AML-193 (cell line): ENCODE data around the gene GOLGA3.

ENCODE experiments used
- DNase-seq, 2 experiments: peaks; one replicate each; lab custom pipeline; 2025; lab: John Stamatoyannopoulos, UW

Gene GOLGA3

DNA sequence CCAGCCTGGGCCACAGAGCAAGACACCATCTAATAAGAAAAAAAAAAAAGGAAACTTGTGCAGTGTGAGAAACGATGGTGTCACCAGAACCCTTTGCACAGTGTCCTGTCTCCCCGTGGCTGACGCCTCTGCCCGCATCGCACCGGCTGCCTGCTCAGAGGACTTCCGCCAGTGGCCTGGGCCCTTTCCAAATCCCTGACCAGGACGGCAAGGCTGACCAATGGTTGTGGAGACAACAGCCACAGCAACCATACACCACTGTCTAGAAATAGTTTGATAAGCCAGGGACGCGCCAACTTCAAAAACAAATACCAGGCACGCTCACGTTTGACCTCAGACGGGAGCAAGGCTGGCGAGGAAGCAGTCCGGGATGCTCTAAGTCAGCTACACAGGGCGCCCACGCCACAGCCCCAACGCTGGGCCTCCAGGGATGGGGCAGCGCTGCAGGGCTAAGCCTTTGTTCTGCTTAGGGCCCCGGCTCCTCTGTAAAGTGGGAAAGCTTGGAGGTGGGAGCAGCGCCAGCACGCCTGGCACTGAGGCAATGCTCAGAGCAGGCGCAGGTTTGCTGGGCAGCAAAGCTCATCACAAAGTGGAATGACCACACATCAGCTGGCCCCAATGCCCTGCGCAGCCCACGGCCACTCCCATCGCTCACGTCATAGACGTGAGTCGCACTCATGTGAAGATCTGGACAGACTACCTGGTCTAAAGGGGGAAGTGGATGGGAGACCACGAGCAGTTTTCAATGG lies 105.5 kb downstream of the GOLGA3 start:
- DNase-seq = no peak

DNA sequence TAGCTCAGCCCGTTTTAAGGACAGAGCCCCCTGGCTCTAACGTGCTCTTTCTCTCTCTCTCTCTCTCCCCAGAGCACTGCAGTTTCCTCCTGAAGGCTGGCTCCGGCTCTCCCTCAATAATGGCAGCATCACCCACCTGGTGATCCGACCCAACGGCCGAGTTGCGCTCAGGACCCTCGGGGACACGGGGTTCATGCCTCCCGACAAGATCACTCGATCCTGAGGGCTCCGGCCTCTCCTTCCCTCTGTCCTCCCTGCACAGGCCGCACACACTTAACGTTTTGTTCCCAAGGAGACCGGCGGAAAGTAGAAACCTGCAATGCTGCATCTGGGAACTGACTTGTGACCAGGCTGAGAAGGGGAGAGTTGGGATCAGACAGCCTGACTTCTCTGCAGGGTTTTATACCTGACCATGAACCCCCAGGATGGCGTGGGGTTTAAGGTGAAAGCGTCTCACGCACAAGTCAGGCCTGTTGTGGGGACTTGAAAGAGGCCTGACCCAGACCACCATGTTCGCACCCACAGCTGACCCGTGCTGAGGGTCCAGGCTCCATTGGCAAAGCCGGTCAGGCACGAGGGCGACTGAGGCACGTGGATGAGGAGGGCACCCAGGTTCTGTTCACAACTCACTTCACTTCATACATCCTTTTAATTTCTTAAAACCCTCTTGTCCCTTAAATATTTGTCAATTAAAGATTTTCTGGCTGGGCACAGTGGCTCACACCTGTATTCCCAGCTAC lies 107.9 kb downstream of the GOLGA3 start:
- DNase-seq = no peak

GRCh38 chr12:132719954-132720324 lies 108.7 kb downstream of the GOLGA3 start:
- DNase-seq = no peak

GRCh38 chr12:132719141-132719953 lies 109.3 kb downstream of the GOLGA3 start:
- no peak for DNase-seq
